ENCODE results near the gene ITPR2.

The ITPR2 gene

DNA sequence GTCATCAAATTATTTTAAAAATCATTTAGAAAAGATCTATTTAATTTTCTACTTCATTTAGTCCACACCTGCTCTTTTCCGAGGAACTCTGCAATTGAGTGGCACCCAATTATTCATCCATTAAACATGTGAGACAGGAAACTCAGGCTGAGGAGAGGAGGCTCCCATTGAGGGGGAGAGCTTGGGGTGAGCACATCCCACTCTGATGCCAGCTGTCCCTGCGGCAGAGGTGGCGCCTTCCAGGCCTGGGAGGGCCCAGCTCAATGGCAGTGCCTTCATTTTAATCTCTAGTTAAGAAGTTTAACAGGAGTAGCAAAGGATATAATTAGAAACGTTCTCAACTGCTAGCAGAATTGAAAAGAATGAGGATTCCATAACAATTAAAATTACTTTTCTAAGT is 92.0 kb downstream of the ITPR2 start:
- TF ChIP-seq, protein P1, sequence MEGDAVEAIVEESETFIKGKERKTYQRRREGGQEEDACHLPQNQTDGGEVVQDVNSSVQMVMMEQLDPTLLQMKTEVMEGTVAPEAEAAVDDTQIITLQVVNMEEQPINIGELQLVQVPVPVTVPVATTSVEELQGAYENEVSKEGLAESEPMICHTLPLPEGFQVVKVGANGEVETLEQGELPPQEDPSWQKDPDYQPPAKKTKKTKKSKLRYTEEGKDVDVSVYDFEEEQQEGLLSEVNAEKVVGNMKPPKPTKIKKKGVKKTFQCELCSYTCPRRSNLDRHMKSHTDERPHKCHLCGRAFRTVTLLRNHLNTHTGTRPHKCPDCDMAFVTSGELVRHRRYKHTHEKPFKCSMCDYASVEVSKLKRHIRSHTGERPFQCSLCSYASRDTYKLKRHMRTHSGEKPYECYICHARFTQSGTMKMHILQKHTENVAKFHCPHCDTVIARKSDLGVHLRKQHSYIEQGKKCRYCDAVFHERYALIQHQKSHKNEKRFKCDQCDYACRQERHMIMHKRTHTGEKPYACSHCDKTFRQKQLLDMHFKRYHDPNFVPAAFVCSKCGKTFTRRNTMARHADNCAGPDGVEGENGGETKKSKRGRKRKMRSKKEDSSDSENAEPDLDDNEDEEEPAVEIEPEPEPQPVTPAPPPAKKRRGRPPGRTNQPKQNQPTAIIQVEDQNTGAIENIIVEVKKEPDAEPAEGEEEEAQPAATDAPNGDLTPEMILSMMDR (IDR thresholded peaks at IDR 0.05): no peak

DNA sequence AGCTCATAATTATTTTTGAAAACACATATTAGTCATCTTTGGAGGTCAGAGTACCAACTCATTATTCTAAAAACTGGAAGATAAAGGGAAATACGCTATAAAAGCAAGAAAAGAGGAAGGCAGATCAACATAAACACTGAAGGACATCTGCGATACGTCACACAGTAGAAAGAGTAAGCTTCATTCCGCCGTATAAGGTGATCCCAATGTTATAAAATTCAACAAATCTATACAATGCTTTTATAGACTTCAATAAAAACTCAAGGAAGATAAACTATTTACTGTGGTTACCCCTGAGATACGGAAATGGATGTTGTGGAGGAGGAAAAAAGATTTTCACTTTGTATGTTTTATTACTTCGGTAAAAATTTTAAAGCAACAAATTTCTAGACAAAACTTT is 92.6 kb downstream of the ITPR2 start:
- TF ChIP-seq, protein P1 (IDR thresholded peaks at IDR 0.05): no peak

- TF ChIP-seq, protein P1 (IDR thresholded peaks at IDR 0.05): no peak
These were observed 95.4 kb downstream of the ITPR2 start for GRCh38 chr12:26737487-26738030.

DNA sequence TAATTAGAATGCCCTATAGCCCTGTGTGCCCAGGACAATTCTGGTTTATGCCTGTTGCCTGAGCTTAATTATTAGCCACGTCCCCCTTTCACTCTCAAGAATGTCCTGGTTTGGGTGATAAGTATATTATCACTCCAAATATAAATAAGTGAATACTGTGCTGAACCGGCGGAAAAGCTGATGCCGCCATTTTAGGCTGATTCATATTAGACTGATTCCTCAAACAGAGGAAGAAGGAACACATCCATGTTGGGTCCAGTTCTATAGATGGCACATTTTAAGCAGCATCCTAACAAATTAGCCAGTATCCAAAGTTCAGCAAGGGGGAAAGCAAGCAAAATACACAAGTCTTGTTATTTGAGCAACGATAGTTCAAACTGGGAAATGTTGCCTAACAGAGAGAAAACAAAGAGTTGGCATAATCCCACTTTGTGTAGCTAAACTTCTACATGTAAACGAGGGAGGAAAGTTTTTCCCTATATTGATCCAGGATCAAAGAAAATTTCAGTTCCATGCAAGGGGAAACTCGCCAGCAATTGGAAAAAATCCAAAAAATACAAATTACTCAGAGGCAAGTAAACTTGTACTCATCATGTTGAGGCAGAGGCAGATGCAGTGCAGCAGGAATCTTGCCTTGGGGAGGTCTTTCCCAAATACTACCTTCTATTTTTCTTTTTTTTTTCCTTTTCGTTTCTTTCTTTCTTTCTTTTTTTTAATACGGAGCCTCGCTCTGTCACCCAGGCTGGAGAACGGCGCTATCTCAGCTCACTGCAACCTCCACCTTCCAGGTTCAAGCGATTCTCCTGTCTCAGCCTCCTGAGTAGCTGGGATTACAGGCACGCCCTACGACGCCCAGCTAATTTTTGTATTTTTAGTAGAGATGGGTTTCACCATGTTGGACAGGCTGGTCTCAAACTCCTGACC is 96.2 kb downstream of the ITPR2 start:
- TF ChIP-seq, protein P1 (IDR thresholded peaks at IDR 0.05): no peak

DNA sequence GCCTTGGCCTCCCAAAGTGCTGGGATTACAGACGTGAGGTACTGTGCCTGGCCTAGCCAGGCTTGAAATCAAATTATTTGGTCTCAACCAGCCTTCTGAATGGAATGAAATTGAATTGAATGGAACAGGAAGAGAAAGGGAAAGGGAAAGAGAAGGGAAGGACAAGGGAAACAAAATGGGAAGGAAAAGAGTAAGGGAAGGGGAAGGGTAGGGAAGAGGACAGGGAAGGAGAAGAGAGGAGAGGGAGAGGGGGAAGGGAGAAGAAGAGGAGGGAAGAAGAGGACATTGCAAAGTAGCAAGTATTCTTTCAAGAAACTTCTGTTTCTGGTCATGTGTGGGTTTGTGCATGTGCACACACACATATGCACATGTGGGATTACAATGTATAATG is 97.8 kb downstream of the ITPR2 start:
- TF ChIP-seq, protein P1 (IDR thresholded peaks at IDR 0.05): no peak

- TF ChIP-seq, protein P1 (IDR thresholded peaks at IDR 0.05): no peak
These were observed 98.3 kb downstream of the ITPR2 start for GRCh38 chr12:26734510-26735248.

DNA sequence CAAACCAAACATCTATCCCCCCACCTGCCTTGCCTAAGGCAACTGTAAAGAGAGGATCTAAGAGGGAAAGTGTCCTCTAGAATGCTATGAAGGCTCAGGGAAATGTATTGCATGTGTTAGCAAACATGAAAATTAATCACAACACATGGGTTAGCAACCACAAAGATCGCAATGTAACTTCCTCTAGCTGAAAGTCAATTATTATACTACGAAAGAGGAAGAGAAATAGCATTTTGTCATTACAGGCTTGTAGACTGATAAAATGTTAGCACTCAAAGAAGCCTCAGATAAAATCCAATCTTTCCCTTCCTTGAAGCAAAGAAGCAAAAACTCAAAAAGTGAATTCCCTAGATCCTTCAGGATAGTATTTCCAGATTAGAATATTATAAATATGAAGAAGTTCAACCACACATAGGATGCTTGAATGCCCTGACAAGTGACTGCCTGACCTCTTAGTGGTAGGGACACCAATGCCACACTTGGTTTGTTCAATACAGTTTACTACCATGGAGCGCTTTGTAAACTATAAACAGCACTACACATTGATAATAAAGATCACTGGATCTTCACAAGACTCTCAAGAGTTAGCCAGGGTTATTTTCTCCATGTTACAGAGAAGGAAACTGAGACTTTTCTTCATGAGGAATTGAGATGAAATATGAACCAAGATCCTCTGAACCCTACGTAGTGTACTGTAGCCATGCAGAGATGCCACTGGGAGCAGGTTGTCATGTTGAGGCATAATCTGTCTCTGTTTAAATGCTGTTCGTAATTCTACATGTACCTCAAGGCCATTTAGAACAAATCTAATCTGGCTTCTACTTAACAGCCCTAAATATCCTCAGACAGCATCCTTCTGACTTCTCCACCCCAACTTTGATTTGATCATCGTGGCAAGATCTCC is 100.7 kb downstream of the ITPR2 start:
- TF ChIP-seq, protein P1 (IDR thresholded peaks at IDR 0.05): no peak

All from LNCAP (cell line).